ENCODE results near the gene PDE1A. TPM values are rescaled to one million over a fixed set of nuclear protein-coding genes. Genes with fewer than 3 reads are reported as not detected.

Gene PDE1A
- total RNA-seq, 1 experiment from 2014 or later = not detected

DNA sequence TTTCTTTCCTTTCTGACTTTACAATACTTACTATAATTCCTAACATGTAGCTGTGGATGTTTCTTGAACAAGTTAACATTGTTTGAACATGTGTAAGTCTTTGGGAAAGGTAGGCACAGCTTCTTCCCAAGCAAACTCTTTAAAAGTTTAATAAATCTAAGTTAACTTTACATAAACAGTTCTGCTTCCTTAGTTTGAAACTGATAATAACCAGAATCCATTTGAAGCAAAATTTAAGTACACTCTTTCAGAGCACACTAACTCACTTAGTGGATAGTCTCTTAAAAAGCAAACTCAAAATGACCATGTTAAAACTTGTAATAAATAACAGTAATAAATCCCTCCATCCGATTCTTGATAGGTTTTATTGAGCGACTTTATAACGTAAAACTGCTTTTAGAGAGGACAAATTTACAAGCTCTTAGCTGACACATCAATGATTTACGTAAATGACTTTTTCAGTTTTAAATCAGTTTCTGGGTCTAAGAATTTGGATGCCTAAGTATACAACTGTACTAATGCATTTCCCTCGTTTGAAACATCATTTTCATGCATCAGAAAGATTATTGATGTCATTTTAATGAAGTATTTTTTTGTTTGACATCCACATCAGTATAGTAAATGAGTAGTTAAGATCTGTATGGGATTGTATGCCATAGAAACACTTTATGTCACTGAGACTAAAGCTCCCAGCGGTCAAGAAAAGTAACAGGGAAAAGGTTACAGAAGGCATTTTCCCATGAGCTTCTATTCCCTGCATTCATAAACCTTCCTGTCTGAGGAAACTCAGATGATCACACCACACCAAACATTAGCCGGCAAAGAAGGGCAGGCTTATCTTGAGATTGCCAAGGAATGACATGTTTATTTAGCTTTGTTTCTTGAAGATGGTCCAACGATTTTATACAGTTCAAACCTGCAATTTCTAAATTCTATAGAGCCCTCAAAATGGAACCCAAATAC lies 67.5 kb downstream of the PDE1A start:
- DNase-seq (no peak), ATAC-seq (no peak)
- ChIA-PET POLR2A (ENCODE audit: unreplicated experiment) (no interaction called here), CTCF (no interaction called here)
- Histone ChIP-seq H3K36me3 (ENCODE audit: low read depth, low read length) (no peaks in the 10 kb centered on the region), H3K4me2 (ENCODE audit: low read length) (no peak overlapping the region), H3F3A (ENCODE audit: low read length, unreplicated experiment) (no peaks in the 10 kb centered on the region), H3K27me3 (ENCODE audit: low read length) (peaks cover 7% of the 10 kb centered on the region; the same call in 1 of the 2 replicates), H3K9me3 (ENCODE audit: low read length) (no peaks in the 10 kb centered on the region), H4K20me1 (ENCODE audit: low read length) (no peaks in the 10 kb centered on the region), H3K4me1 (ENCODE audit: insufficient read depth, low read length) (no peaks in the 10 kb centered on the region), H3K27ac (ENCODE audit: low read length) (no peak overlapping the region), H3K9ac (ENCODE audit: low read length) (no peak overlapping the region), H3K9me2 (replicated peaks; ENCODE audit: low read length) (no peaks in the 10 kb centered on the region), H2AFZ (ENCODE audit: low read length) (no peak overlapping the region), H3K79me2 (ENCODE audit: low read length) (no peaks in the 10 kb centered on the region), H3K4me3 (ENCODE audit: low read length) (no peak overlapping the region)
- TF ChIP-seq, protein P1, sequence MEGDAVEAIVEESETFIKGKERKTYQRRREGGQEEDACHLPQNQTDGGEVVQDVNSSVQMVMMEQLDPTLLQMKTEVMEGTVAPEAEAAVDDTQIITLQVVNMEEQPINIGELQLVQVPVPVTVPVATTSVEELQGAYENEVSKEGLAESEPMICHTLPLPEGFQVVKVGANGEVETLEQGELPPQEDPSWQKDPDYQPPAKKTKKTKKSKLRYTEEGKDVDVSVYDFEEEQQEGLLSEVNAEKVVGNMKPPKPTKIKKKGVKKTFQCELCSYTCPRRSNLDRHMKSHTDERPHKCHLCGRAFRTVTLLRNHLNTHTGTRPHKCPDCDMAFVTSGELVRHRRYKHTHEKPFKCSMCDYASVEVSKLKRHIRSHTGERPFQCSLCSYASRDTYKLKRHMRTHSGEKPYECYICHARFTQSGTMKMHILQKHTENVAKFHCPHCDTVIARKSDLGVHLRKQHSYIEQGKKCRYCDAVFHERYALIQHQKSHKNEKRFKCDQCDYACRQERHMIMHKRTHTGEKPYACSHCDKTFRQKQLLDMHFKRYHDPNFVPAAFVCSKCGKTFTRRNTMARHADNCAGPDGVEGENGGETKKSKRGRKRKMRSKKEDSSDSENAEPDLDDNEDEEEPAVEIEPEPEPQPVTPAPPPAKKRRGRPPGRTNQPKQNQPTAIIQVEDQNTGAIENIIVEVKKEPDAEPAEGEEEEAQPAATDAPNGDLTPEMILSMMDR (conservative IDR thresholded peaks at IDR 0.05; ENCODE audit: low read depth, low read length) = no peak
- no peak for TF ChIP-seq EZH2phosphoT487 (IDR thresholded peaks at IDR 0.05; ENCODE audit: borderline replicate concordance, low read length)
- TF ChIP-seq EZH2 (IDR thresholded peaks at IDR 0.05; ENCODE audit: low read length, unreplicated experiment) = no peak
- intact Hi-C loops (cut with micrococcal nuclease) = no loop called here
- no TSS peak for BruUV-seq (replicated peaks)

DNA sequence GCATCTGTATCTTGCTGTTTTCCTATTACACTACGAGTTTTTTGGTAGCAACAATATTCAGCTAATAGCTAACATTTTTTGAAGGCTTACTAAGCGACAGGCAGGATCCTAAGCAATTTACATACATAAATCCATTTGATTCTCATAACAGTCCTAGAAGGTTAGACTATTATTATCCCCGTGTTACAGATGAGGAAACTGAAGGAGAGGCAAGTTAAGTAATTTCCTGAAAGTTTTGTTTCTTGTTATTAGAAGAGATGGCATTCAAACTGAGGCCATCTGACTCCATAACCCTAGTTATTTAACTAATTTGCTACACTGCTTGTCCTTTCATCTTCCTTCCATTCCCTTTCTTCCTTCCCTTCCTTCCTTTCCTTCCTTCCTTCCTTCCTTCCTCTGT lies 68.2 kb downstream of the PDE1A start:
- Histone ChIP-seq H3K9me2 (replicated peaks; ENCODE audit: low read length) (no peaks in the 10 kb centered on the region), H3K36me3 (ENCODE audit: low read depth, low read length) (no peaks in the 10 kb centered on the region), H4K20me1 (ENCODE audit: low read length) (no peaks in the 10 kb centered on the region), H3K79me2 (ENCODE audit: low read length) (no peaks in the 10 kb centered on the region), H3K4me3 (ENCODE audit: low read length) (no peak overlapping the region), H2AFZ (ENCODE audit: low read length) (no peak overlapping the region), H3K27ac (ENCODE audit: low read length) (no peak overlapping the region), H3K27me3 (ENCODE audit: low read length) (peaks cover 7% of the 10 kb centered on the region; the same call in 1 of the 2 replicates), H3K9me3 (ENCODE audit: low read length) (no peaks in the 10 kb centered on the region), H3F3A (ENCODE audit: low read length, unreplicated experiment) (no peaks in the 10 kb centered on the region), H3K9ac (ENCODE audit: low read length) (no peak overlapping the region), H3K4me1 (ENCODE audit: insufficient read depth, low read length) (no peaks in the 10 kb centered on the region), H3K4me2 (ENCODE audit: low read length) (no peak overlapping the region)
- BruUV-seq (replicated peaks) = no TSS peak
- no peak for ATAC-seq
- TF ChIP-seq EZH2 (IDR thresholded peaks at IDR 0.05; ENCODE audit: low read length, unreplicated experiment) (no peak), EZH2phosphoT487 (IDR thresholded peaks at IDR 0.05; ENCODE audit: borderline replicate concordance, low read length) (no peak)
- TF ChIP-seq, protein P1 (conservative IDR thresholded peaks at IDR 0.05; ENCODE audit: low read depth, low read length) = no peak
- DNase-seq = no peak
- ChIA-PET CTCF (no interaction called here), POLR2A (ENCODE audit: unreplicated experiment) (no interaction called here)
- intact Hi-C loops (cut with micrococcal nuclease) = no loop called here

DNA sequence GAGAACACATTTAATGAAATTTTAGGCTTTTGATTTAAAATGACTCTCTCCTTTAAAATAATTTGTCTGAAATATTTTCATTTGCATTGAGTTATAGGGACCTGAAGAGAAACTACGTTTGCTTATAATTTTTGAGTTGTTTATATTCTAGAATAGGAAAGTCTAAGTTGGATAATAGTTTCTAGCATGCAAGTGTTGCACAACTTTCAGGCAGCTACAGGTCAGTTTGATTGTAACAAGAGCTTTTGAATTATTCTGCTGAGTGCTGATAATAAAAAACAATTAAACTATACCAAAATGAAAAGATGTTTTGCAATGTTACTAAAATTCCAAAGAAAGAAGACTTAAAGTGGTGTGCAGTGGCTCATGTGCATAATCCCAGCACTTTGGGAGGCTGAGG lies 71.0 kb downstream of the PDE1A start:
- Histone ChIP-seq H3K4me2 (ENCODE audit: low read length) (no peak overlapping the region), H3K79me2 (ENCODE audit: low read length) (no peaks in the 10 kb centered on the region), H3K27me3 (ENCODE audit: low read length) (peaks cover 13% of the 10 kb centered on the region; the same call in 1 of the 2 replicates), H3K9me3 (ENCODE audit: low read length) (no peaks in the 10 kb centered on the region), H2AFZ (ENCODE audit: low read length) (no peak overlapping the region), H3K4me1 (ENCODE audit: insufficient read depth, low read length) (no peaks in the 10 kb centered on the region), H3K27ac (ENCODE audit: low read length) (no peak overlapping the region), H4K20me1 (ENCODE audit: low read length) (no peaks in the 10 kb centered on the region), H3K4me3 (ENCODE audit: low read length) (no peak overlapping the region), H3F3A (ENCODE audit: low read length, unreplicated experiment) (no peaks in the 10 kb centered on the region), H3K9ac (ENCODE audit: low read length) (no peak overlapping the region), H3K9me2 (replicated peaks; ENCODE audit: low read length) (no peaks in the 10 kb centered on the region), H3K36me3 (ENCODE audit: low read depth, low read length) (no peaks in the 10 kb centered on the region)
- ATAC-seq (no peak), DNase-seq (no peak)
- intact Hi-C loops (cut with micrococcal nuclease) = no loop called here
- TF ChIP-seq EZH2phosphoT487 (IDR thresholded peaks at IDR 0.05; ENCODE audit: borderline replicate concordance, low read length) = no peak
- TF ChIP-seq EZH2 (IDR thresholded peaks at IDR 0.05; ENCODE audit: low read length, unreplicated experiment) = no peak
- TF ChIP-seq, protein P1 (conservative IDR thresholded peaks at IDR 0.05; ENCODE audit: low read depth, low read length) = no peak
- ChIA-PET POLR2A (ENCODE audit: unreplicated experiment) (no interaction called here), CTCF (no interaction called here)
- no TSS peak for BruUV-seq (replicated peaks)

Data from PC-3 (cell line).